WTC11 (cell line): Measurements from ENCODE around the gene LARP1. TPM values are rescaled to one million over a fixed set of nuclear protein-coding genes. Genes with fewer than 3 reads are reported as not detected.

Source experiments
- ATAC-seq: fragments of 200-7000 bp; cut with Tn5 transposase; 2 replicates; pipeline ENCODE4 v1.10.0; 2021; ENCODE audit warnings: mild to moderate bottlenecking, moderate library complexity
- CTCF ChIA-PET: fragments of 300-600 bp; sonication (Branson Sonifier 250); formaldehyde crosslinking; loops from one replicate; lab custom pipeline; 2021; ENCODE audit warnings: antibody characterized with exemption; lab: Charles Lee
- POLR2A ChIA-PET: fragments of 350-600 bp; sonication (Branson Sonifier 250); formaldehyde crosslinking; loops from one replicate; lab custom pipeline; 2021; ENCODE audit warnings: antibody characterized with exemption; lab: Charles Lee
- DNase-seq: peaks from one replicate; pipeline ENCODE4 v3.0.0; 2021; ENCODE audit warnings: low spot score
- H3K27ac Mint-ChIP-seq: 2 replicates; pipeline ENCODE4 v1.8.0; 2021; ENCODE audit warnings: mixed read lengths
- H3K27me3 Mint-ChIP-seq: 2 replicates; pipeline ENCODE4 v1.8.0; 2021; ENCODE audit warnings: low read depth, mild to moderate bottlenecking, moderate library complexity, mixed read lengths
- H3K36me3 Mint-ChIP-seq: 2 replicates; pipeline ENCODE4 v1.8.0; 2021; ENCODE audit warnings: mixed read lengths
- H3K4me1 Mint-ChIP-seq: 2 replicates; pipeline ENCODE4 v1.8.0; 2022; ENCODE audit warnings: mixed read lengths
- H3K4me3 Mint-ChIP-seq: 2 replicates; pipeline ENCODE4 v1.8.0; 2021; ENCODE audit warnings: mild to moderate bottlenecking, moderate library complexity, mixed read lengths
- H3K9me3 Mint-ChIP-seq: 2 replicates; pipeline ENCODE4 v1.8.0; 2021; ENCODE audit warnings: mixed read lengths
- AFF4 ChIP-seq: sonication (generic); formaldehyde crosslinking; IDR thresholded peaks from 2 replicates; pipeline ENCODE4 v1.8.1; 2023; ENCODE audit warnings: mild to moderate bottlenecking, missing genetic modification reagents, borderline replicate concordance
- AR ChIP-seq: fragments of 250-450 bp; sonication (Bioruptor Pico); IDR thresholded peaks from 2 replicates; pipeline ENCODE4 v1.9.0; 2021; ENCODE audit warnings: mild to moderate bottlenecking
- ARID4B ChIP-seq: sonication (generic); formaldehyde crosslinking; IDR thresholded peaks from 2 replicates; pipeline ENCODE4 v1.8.0; 2023; ENCODE audit warnings: missing genetic modification reagents, mild to moderate bottlenecking, borderline replicate concordance
- E2F4 ChIP-seq: sonication (generic); formaldehyde crosslinking; IDR thresholded peaks from 2 replicates; pipeline ENCODE4 v1.8.1; 2022; ENCODE audit warnings: low read depth, mild to moderate bottlenecking, moderate library complexity, missing genetic modification reagents, borderline replicate concordance
- EMX1 ChIP-seq: fragments of 250-450 bp; sonication (Bioruptor Pico); IDR thresholded peaks from 2 replicates; pipeline ENCODE4 v1.8.0; 2021; ENCODE audit warnings: mild to moderate bottlenecking
- ETV6 ChIP-seq: sonication (generic); formaldehyde crosslinking; IDR thresholded peaks from 2 replicates; pipeline ENCODE4 v1.8.1; 2022; ENCODE audit warnings: mild to moderate bottlenecking, missing genetic modification reagents
- NFYB ChIP-seq: sonication (generic); formaldehyde crosslinking; conservative IDR thresholded peaks from 2 replicates; pipeline ENCODE4 v1.8.0; 2022; ENCODE audit warnings: low read depth, missing genetic modification reagents
- NR2C2 ChIP-seq: sonication (generic); formaldehyde crosslinking; IDR thresholded peaks from 2 replicates; pipeline ENCODE4 v1.8.0; 2022; ENCODE audit warnings: mild to moderate bottlenecking, missing genetic modification reagents
- NR3C1 ChIP-seq: sonication (generic); formaldehyde crosslinking; conservative IDR thresholded peaks from 2 replicates; pipeline ENCODE4 v1.8.1; 2023; ENCODE audit warnings: low read depth, mild to moderate bottlenecking, missing genetic modification reagents
- OVOL2 ChIP-seq: fragments of 250-450 bp; sonication (Bioruptor Pico); IDR thresholded peaks from 2 replicates; pipeline ENCODE4 v1.9.0; 2021; ENCODE audit warnings: mild to moderate bottlenecking, borderline replicate concordance
- TCF7 ChIP-seq: sonication (generic); formaldehyde crosslinking; IDR thresholded peaks from 2 replicates; pipeline ENCODE4 v1.8.0; 2022; ENCODE audit warnings: mild to moderate bottlenecking, low read depth, missing genetic modification reagents, moderate library complexity
- ZNF138 ChIP-seq: sonication (generic); formaldehyde crosslinking; conservative IDR thresholded peaks from 2 replicates; pipeline ENCODE4 v1.8.1; 2022; ENCODE audit warnings: mild to moderate bottlenecking, moderate library complexity, missing genetic modification reagents
- ZNF425 ChIP-seq: fragments of 250-450 bp; sonication (Bioruptor Pico); conservative IDR thresholded peaks from 2 replicates; pipeline ENCODE4 v1.9.0; 2021; ENCODE audit warnings: mild to moderate bottlenecking
- ZSCAN18 ChIP-seq: fragments of 250-450 bp; sonication (Bioruptor Pico); IDR thresholded peaks from 2 replicates; pipeline ENCODE4 v2.1.2; 2022; ENCODE audit warnings: mild to moderate bottlenecking, moderate library complexity
- total RNA-seq: library from RNA; stranded (reverse); gene quantifications from 3 replicates; pipeline ENCODE4 v1.2.3, GENCODE V29; 2021

The LARP1 gene
- total RNA-seq, 1 experiment from 2014 or later = 406 TPM

- no peak for DNase-seq
- peaks cover 83% of the 10 kb centered on the region for H3K4me1 Mint-ChIP-seq
- CTCF ChIA-PET = interaction anchor here (1.0 to 1.2 kb wide), 2 partner anchors 134 to 153 kb away, joined by 3 read pairs; no protein-coding TSS in a partner anchor
- TF ChIP-seq NFYB (CRISPR knock-in tag) = no peak
- no peak for TF ChIP-seq EMX1 (CRISPR knock-in tag)
- TF ChIP-seq ZNF425 (CRISPR knock-in tag) = no peak
- TF ChIP-seq OVOL2 (CRISPR knock-in tag) = no peak
- no peak for TF ChIP-seq ARID4B (CRISPR knock-in tag)
- TF ChIP-seq NR2C2 (CRISPR knock-in tag) = no peak
- no peak for TF ChIP-seq E2F4 (CRISPR knock-in tag)
- no peak for TF ChIP-seq AFF4 (CRISPR knock-in tag)
- TF ChIP-seq NR3C1 (CRISPR knock-in tag) = no peak
- TF ChIP-seq AR (CRISPR knock-in tag) = no peak
- no peak for TF ChIP-seq ZSCAN18 (CRISPR knock-in tag)
- no peak for TF ChIP-seq ETV6 (CRISPR knock-in tag)
- no peak for TF ChIP-seq TCF7 (CRISPR knock-in tag)
- TF ChIP-seq ZNF138 = no peak
- POLR2A ChIA-PET = interaction anchor here (0.9 kb wide), 1 partner anchor 17 kb away, joined by 3 read pairs; no protein-coding TSS in a partner anchor
- no peaks in the 10 kb centered on the region for H3K27me3 Mint-ChIP-seq
- peak overlapping the region; percentile 91 for H3K27ac Mint-ChIP-seq
- no peaks in the 10 kb centered on the region for H3K9me3 Mint-ChIP-seq
- no peak for ATAC-seq
- H3K4me3 Mint-ChIP-seq = no peak overlapping the region; the same call in 1 of the 2 replicates
- H3K36me3 Mint-ChIP-seq = peaks cover 8% of the 10 kb centered on the region; the same call in 1 of the 2 replicates
Observed at GRCh38 chr5:154784856-154785255, 29.7 kb downstream of the LARP1 start.
